ENCODE results near the gene CHAD. TPM values are rescaled to one million over a fixed set of nuclear protein-coding genes. Genes with fewer than 3 reads are reported as not detected.

Gene CHAD
- total and polyA plus RNA-seq, 8 donors: 1.7 to 26.2 (median 6.4) TPM

DNA sequence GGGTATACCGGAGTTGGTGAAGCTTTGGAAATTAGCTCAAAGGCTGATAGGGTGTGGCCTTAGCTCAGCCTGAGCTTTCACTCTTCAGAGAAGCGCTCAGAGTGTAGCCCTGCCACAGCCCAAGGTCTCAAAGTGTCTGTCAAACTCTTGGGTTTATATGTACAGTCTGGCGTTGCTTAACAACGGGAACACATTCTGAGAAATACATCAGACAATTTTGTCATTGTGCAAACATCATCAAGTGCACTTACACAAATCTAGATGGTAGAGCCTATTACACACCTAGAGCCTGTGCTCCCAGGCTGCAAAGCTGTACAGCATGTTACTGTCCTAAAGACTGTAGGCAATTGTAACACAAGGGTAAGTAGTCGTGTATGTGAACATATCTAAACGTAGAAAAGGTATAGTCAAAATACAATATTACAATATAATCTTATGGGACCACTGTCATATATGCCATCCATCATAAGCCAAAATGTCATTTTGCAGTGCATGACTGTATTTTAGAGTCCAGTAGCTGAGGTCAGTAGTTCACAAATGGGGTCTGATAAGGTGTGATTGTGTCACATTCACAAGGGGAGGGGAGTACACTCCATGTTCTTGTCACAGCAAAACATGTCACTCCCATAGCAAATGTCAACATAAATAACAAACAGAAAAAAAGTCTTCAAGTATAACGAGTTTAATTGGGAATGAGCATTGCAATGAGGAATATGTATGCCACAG is 20.6 kb downstream of the CHAD start:
- ATAC-seq: peak; percentile 87 to 92 (median 88)
- FAIRE-seq: no peak
- intact Hi-C loops (cut with DNase I): no loop called here
- 33 to 41% methylated on average over 7 of the region's 7 CpGs for WGBS, 2 donors
- H3K27me3 ChIP-seq: no peaks in the 10 kb centered on the region
- TF ChIP-seq, protein P1, sequence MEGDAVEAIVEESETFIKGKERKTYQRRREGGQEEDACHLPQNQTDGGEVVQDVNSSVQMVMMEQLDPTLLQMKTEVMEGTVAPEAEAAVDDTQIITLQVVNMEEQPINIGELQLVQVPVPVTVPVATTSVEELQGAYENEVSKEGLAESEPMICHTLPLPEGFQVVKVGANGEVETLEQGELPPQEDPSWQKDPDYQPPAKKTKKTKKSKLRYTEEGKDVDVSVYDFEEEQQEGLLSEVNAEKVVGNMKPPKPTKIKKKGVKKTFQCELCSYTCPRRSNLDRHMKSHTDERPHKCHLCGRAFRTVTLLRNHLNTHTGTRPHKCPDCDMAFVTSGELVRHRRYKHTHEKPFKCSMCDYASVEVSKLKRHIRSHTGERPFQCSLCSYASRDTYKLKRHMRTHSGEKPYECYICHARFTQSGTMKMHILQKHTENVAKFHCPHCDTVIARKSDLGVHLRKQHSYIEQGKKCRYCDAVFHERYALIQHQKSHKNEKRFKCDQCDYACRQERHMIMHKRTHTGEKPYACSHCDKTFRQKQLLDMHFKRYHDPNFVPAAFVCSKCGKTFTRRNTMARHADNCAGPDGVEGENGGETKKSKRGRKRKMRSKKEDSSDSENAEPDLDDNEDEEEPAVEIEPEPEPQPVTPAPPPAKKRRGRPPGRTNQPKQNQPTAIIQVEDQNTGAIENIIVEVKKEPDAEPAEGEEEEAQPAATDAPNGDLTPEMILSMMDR (IDR thresholded peaks at IDR 0.05): no peak
- no peaks in the 10 kb centered on the region for H3K36me3 ChIP-seq
- H3K4me3 ChIP-seq: no peak overlapping the region
- DNase-seq: peak in 1 of 6 donors; percentile 65
- H3K27ac ChIP-seq: peak overlapping the region in 1 of 4 donors; percentile 27
- peaks cover 20 to 22% (median 22%) of the 10 kb centered on the region in 3 donors for H3K4me1 ChIP-seq
- H3K9me3 ChIP-seq: no peaks in the 10 kb centered on the region

DNA sequence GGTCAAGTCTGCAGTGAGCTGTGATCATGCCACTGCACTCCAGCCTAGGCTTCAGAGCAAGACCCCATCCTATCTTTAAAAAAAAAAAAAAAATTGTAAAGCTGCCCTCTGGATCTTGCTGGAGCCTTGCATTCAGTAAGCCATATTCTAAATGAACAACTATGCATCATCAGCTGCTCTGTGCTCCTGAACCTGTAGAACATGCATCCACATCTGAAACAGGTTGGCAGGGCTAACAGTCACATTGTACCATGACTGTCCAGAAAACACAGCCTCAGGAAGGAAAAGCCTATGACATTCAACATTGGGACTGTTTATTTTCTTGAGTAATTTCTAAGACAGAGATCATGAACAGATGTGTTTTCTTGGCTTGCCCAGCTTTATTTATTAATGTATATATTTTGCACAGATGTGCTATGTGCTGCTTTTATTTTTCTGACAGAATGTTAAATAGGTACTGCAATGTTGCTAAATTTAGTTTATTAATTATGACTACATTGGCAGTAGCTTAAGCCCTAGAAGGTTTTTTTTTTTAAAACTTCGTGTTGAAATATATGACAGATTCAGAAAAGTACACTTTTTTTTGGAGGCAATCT is 22.9 kb downstream of the CHAD start:
- no peaks in the 10 kb centered on the region for H3K9me3 ChIP-seq
- H3K27ac ChIP-seq: no peak overlapping the region
- 20 to 27% methylated on average over 1 of the region's 1 CpG for WGBS, 2 donors
- no peaks in the 10 kb centered on the region for H3K36me3 ChIP-seq
- H3K4me3 ChIP-seq: no peak overlapping the region
- FAIRE-seq (no peak), DNase-seq (no peak), ATAC-seq (no peak)
- H3K4me1 ChIP-seq: peaks cover 22 to 30% (median 27%) of the 10 kb centered on the region in 3 donors
- no peaks in the 10 kb centered on the region for H3K27me3 ChIP-seq
- intact Hi-C loops (cut with DNase I): no loop called here
- TF ChIP-seq, protein P1 (IDR thresholded peaks at IDR 0.05): no peak

DNA sequence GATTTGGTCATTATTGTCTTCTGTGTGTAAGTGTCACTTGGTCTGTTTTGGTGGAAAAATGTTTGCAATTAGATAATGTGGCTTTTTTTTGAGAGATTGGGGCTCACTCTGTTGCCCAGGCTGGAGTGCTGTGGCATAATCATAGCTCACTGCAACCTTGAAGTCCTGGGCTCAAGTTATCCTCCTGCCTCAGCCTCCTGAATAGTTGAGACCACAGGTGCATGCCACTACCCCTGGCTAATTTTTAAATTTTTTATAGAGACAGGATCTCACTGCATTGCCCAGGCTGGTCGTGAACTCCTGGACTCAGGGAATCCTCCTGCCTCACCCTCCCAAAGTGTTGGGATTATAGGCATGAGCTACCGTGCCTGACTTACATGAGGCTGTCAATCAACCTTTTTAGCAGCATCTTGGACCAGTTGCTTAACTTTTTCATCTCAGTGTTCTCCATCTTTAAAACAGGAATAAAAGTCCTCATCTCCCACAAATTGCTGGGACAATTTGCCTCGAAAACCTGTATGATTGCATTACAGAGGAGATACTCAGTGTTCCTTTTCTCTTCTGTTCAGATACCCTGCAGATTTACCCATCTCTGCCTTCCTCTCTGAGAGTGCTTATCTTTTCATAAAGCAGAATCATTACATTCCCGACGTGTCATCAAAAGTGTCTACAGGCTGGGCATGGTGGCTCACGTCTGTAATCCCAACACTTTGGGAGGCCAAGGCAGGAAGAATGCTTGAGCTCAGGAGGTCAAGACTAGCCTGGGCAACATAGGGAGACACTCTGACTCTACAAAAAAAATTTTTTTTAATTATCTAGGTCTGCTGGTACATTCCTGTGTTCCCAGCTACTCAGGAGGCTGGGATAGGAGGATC is 23.6 kb downstream of the CHAD start:
- intact Hi-C loops (cut with DNase I): no loop called here
- no peak for ATAC-seq

DNA sequence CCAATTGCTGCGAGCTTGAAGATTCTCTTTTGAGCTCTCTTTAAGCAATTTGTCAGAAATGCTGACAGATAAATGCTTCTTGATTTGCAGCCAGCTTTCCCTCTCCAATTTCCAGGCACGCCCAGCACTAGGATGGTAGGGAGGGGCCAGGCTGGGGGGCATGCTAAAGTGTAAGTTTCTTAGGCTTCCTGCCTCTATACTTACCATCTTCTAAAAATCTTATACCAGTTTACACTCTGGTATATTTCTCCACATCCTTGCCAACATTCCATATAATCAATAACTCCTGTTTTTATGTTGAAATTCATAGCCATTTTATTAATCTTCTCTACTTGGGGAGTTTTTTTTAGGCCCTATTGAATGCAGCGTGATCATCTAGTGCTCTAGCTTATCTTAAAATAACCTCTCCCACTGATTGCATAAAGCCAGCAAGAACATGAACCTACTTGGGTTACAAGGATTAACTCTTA is 25.1 kb downstream of the CHAD start:
- H3K36me3 ChIP-seq: no peaks in the 10 kb centered on the region
- ATAC-seq (no peak), FAIRE-seq (no peak), DNase-seq (no peak)
- TF ChIP-seq, protein P1 (IDR thresholded peaks at IDR 0.05): no peak
- intact Hi-C loops (cut with DNase I): no loop called here
- H3K4me1 ChIP-seq: peaks cover 22 to 38% (median 36%) of the 10 kb centered on the region in 3 donors
- no peak overlapping the region for H3K4me3 ChIP-seq
- H3K9me3 ChIP-seq: no peaks in the 10 kb centered on the region
- H3K27ac ChIP-seq: no peak overlapping the region
- H3K27me3 ChIP-seq: no peaks in the 10 kb centered on the region
- WGBS, 2 donors: 19 to 22% methylated on average over 3 of the region's 3 CpGs

More for the DNA sequence above, 23.6 kb downstream of the CHAD start:
- TF ChIP-seq, protein P1 (IDR thresholded peaks at IDR 0.05): no peak
- FAIRE-seq: no peak
- Histone ChIP-seq H3K9me3 (no peaks in the 10 kb centered on the region), H3K4me1 (peaks cover 26 to 37% (median 34%) of the 10 kb centered on the region in 3 donors), H3K4me3 (no peak overlapping the region), H3K27me3 (no peaks in the 10 kb centered on the region), H3K27ac (no peak overlapping the region), H3K36me3 (no peaks in the 10 kb centered on the region)
- WGBS, 2 donors: 94 to 96% methylated on average over 6 of the region's 6 CpGs
- no peak for DNase-seq
